ENCODE results near the gene CDON. TPM values are rescaled to one million over a fixed set of nuclear protein-coding genes. Genes with fewer than 3 reads are reported as not detected.
A peak's percentile ranks its signal among the peaks of the same experiment; 100 is the strongest.

The CDON gene
- total RNA-seq, 1 experiment from 2014 or later: 17.2 TPM

DNA sequence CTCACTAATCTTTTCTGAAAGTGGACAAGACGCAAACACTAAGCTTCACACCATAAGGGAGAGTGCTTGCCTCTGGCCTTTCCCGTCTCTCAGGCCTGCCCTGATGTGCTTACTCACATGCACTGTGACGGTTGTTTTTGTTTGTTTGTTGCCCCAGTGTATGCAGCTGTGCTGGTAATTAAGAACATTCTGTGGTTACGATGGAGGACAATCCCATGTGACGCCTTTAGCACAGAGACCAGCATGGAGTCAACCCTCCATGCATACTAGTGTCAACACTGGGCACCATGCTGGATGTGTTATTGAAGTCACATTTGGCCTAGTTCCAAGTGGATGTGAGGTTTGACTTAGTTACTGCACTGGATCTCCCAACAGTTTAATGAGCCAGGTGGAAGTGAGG, 27.8 kb upstream of the CDON start:
- Mint-ChIP-seq H3K27me3 (ENCODE audit: low read depth) (peaks cover 1% of the 10 kb centered on the region), H3K4me1 (peaks cover 6 to 10% of the 10 kb centered on the region in 2 experiments; a peak in 3 of 4 replicates), H3K4me3 (no peak overlapping the region), H3K36me3 (ENCODE audit: insufficient read depth in 1 of 3, low read depth in 3 of 3) (no peaks in the 10 kb centered on the region), H3K27ac (0 out of 7 replicates have a peak overlapping the region, but pooled peaks of 1 of the 3 experiments have one; percentile 1), H3K9me3 (no peaks in the 10 kb centered on the region)
- H4K91ac ChIP-seq (ENCODE audit: insufficient read length, low read depth, low read length): no peak overlapping the region
- no CpG with 5 or more reads among the region's 5 CpGs for WGBS (ENCODE audit: extremely low coverage, insufficient read length, low lambda C conversion rate)
- H4K5ac ChIP-seq (ENCODE audit: insufficient read length, low read depth, low read length): no peak overlapping the region
- H2AK5ac ChIP-seq (ENCODE audit: insufficient read length, low read length): no peak overlapping the region
- no peak overlapping the region for H2BK5ac ChIP-seq (ENCODE audit: insufficient read length, low read length)
- H3K9me3 ChIP-seq (ENCODE audit: control insufficient read depth, low read depth, low read length): no peaks in the 10 kb centered on the region
- no peaks in the 10 kb centered on the region for H3K4me1 ChIP-seq (ENCODE audit: insufficient read depth, low read length)
- DNase-seq: no peak
- H3K27me3 ChIP-seq (ENCODE audit: insufficient read depth, low read length): no peaks in the 10 kb centered on the region
- no peak overlapping the region for H2BK12ac ChIP-seq (ENCODE audit: insufficient read length, low read depth, low read length)
- no peak overlapping the region for H3K14ac ChIP-seq (ENCODE audit: insufficient read depth, low read length)
- H2BK15ac ChIP-seq (ENCODE audit: low read depth, low read length): no peak overlapping the region
- no peak overlapping the region for H3T11ph ChIP-seq (ENCODE audit: low read length)
- H3K27ac ChIP-seq (ENCODE audit: insufficient read length, low read depth, low read length): no peak overlapping the region
- H2AFZ ChIP-seq (ENCODE audit: low read length): no peak overlapping the region
- H4K8ac ChIP-seq (replicated peaks; ENCODE audit: insufficient read length, low read depth, low read length): no peak overlapping the region
- H3K4me2 ChIP-seq (ENCODE audit: insufficient read depth, insufficient read length, low read length): no peak overlapping the region
- TF ChIP-seq, protein P1, sequence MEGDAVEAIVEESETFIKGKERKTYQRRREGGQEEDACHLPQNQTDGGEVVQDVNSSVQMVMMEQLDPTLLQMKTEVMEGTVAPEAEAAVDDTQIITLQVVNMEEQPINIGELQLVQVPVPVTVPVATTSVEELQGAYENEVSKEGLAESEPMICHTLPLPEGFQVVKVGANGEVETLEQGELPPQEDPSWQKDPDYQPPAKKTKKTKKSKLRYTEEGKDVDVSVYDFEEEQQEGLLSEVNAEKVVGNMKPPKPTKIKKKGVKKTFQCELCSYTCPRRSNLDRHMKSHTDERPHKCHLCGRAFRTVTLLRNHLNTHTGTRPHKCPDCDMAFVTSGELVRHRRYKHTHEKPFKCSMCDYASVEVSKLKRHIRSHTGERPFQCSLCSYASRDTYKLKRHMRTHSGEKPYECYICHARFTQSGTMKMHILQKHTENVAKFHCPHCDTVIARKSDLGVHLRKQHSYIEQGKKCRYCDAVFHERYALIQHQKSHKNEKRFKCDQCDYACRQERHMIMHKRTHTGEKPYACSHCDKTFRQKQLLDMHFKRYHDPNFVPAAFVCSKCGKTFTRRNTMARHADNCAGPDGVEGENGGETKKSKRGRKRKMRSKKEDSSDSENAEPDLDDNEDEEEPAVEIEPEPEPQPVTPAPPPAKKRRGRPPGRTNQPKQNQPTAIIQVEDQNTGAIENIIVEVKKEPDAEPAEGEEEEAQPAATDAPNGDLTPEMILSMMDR (conservative IDR thresholded peaks at IDR 0.05): no peak
- no peaks in the 10 kb centered on the region for H3K79me2 ChIP-seq (ENCODE audit: insufficient read depth, low read length)
- no peak overlapping the region for H2BK20ac ChIP-seq (ENCODE audit: low read depth, low read length, poor library complexity, severe bottlenecking)
- H3K18ac ChIP-seq (ENCODE audit: insufficient read length, low read depth, low read length): no peak overlapping the region
- no peak overlapping the region for H3K23ac ChIP-seq (ENCODE audit: insufficient read length, low read depth, low read length)
- no peaks in the 10 kb centered on the region for H3K79me1 ChIP-seq (ENCODE audit: insufficient read depth, low read depth, low read length, poor library complexity, severe bottlenecking)
- no peak overlapping the region for H2BK120ac ChIP-seq (ENCODE audit: low read depth, low read length, poor library complexity, severe bottlenecking)
- no peak overlapping the region for H3K4ac ChIP-seq (ENCODE audit: low read depth, low read length)
- H3K23me2 ChIP-seq (ENCODE audit: insufficient read length, low read depth, low read length, poor library complexity, severe bottlenecking): no peaks in the 10 kb centered on the region
- H3K9ac ChIP-seq (ENCODE audit: extremely low read depth, insufficient read length, low read length): no peak overlapping the region
- no peak overlapping the region for H3K56ac ChIP-seq (ENCODE audit: insufficient read length, low read depth, low read length)
- H4K20me1 ChIP-seq (ENCODE audit: control insufficient read depth, insufficient read depth, insufficient read length): no peaks in the 10 kb centered on the region

All from H9 (cell line).